Measurements from ENCODE around the gene ACOT6. TPM values are rescaled to one million over a fixed set of nuclear protein-coding genes. Genes with fewer than 3 reads are reported as not detected.

The ACOT6 gene
- total and polyA plus RNA-seq, 2 donors (not counting 3 experiments of a cell fraction or from before 2014, with no cell fraction given) = not detected

- CTCF ChIA-PET = interaction anchor here (0.7 to 0.8 kb wide), 2 partner anchors 59 to 129 kb away, joined by 3 to 4 read pairs; no protein-coding TSS in a partner anchor
- intact Hi-C loops (cut with micrococcal nuclease) = no loop called here
These were observed 25.5 kb downstream of the ACOT6 start for GRCh38 chr14:73637830-73638229.

More at GRCh38 chr14:73637830-73638229, 25.5 kb downstream of the ACOT6 start:
- Histone ChIP-seq H3K27ac (ENCODE audit: insufficient read depth, low read depth, low read length) (no peak overlapping the region), H3K4me1 (ENCODE audit: control insufficient read depth, extremely low read depth, insufficient read depth, low read length) (peaks cover 9% of the 10 kb centered on the region), H3K79me2 (ENCODE audit: control insufficient read depth, insufficient read depth, low read length) (no peaks in the 10 kb centered on the region), H3K9me1 (replicated peaks; ENCODE audit: control insufficient read depth, extremely low read depth, insufficient read depth, low read length) (no peaks in the 10 kb centered on the region), H3K4me3 (replicated peaks in 1 of 3; ENCODE audit: insufficient read depth in 1 of 3, low read depth in 1 of 3, low read length in 3 of 3) (no peak overlapping the region), H3K4me2 (ENCODE audit: insufficient read depth, low read length) (no peak overlapping the region), H2AFZ (ENCODE audit: low read depth, low read length) (no peak overlapping the region), H3K9me3 (replicated peaks; ENCODE audit: control insufficient read depth, insufficient read depth, low read length) (no peaks in the 10 kb centered on the region), H3K27me3 (ENCODE audit: control insufficient read depth in 2 of 2, insufficient read depth in 2 of 2, low read length in 2 of 2) (no peaks in the 10 kb centered on the region), H3K36me3 (ENCODE audit: control insufficient read depth in 2 of 2, extremely low read depth in 1 of 2, insufficient read depth in 2 of 2, low read length in 2 of 2) (no peaks in the 10 kb centered on the region), H4K20me1 (replicated peaks; ENCODE audit: control insufficient read depth, extremely low read depth, insufficient read depth, low read length) (no peaks in the 10 kb centered on the region), H3K9ac (replicated peaks; ENCODE audit: extremely low read depth, insufficient read depth, low read length) (no peak overlapping the region)
- FAIRE-seq (no peak), DNase-seq (ENCODE audit: low read depth, low spot score) (no peak)
- POLR2A ChIA-PET = no interaction called here
- dilution Hi-C loops (cut with MboI; ENCODE audit: extremely low pct_ligation_motif_present, low sequenced_read_pairs) = no loop called here
- no peak for TF ChIP-seq FOS (IDR thresholded peaks at IDR 0.05; ENCODE audit: borderline replicate concordance, insufficient read depth, low read length)
- TF ChIP-seq MYC (IDR thresholded peaks at IDR 0.05; ENCODE audit: low read depth, low read length) = no peak
- TF ChIP-seq GATA2 (IDR thresholded peaks at IDR 0.05; ENCODE audit: insufficient read depth, insufficient read length, low read depth, low read length) = no peak
- TF ChIP-seq POLR2A (IDR thresholded peaks at IDR 0.05; ENCODE audit: low read depth, low read length) = no peak
- TF ChIP-seq JUN (IDR thresholded peaks at IDR 0.05; ENCODE audit: borderline replicate concordance, insufficient read depth, insufficient read length, low read depth) = no peak
- no peak for TF ChIP-seq CTCF (IDR thresholded peaks at IDR 0.05; ENCODE audit: extremely low read depth in 1 of 2, insufficient read depth in 1 of 2, low read depth in 1 of 2, low read length in 2 of 2)
- TF ChIP-seq EZH2 (IDR thresholded peaks at IDR 0.05; ENCODE audit: borderline replicate concordance, low read depth, low read length, severe bottlenecking) = no peak
- TF ChIP-seq POLR2AphosphoS5 (IDR thresholded peaks at IDR 0.05; ENCODE audit: insufficient read depth, low read depth, low read length) = no peak
- no peak for TF ChIP-seq MAX (IDR thresholded peaks at IDR 0.05; ENCODE audit: insufficient read depth, insufficient read length)
- BruUV-seq (replicated peaks) = no TSS peak

Data from endothelial cell of umbilical vein (primary cell).